IMR-90 (cell line): ENCODE measurements around the gene GCSH. TPM values are rescaled to one million over a fixed set of nuclear protein-coding genes. Genes with fewer than 3 reads are reported as not detected.

Source experiments
- ATAC-seq: fragments of 200-7000 bp; cut with Tn5 transposase; 2 replicates; pipeline ENCODE4 v1.9.1; 2020; ENCODE audit warnings: low read depth, mild to moderate bottlenecking, moderate library complexity
- BruUV-seq: library from RNA; stranded (reverse); fragments of 400-500 nt; replicated peaks from 2 replicates; lab custom pipeline; 2021; lab: Mats Ljungman, UMichigan
- CTCF ChIA-PET: fragments of 300-600 bp; formaldehyde crosslinking; extraction: SDS; loops from one replicate; lab custom pipeline; 2021; ENCODE audit warnings: antibody characterized with exemption; lab: Yijun Ruan, JAX
- POLR2A ChIA-PET: fragments of 300-600 bp; sonication (Branson Sonifier 250); formaldehyde crosslinking; loops from one replicate; lab custom pipeline; 2022; ENCODE audit warnings: antibody characterized with exemption; ENCODE audit not compliant: unreplicated experiment; lab: Charles Lee
- DNase-seq: peaks from one replicate; pipeline ENCODE4 v3.0.0; 2013
- H2AFZ ChIP-seq: replicated peaks from 2 replicates; pipeline ENCODE3; 2013; ENCODE audit warnings: low read length, mild to moderate bottlenecking; ENCODE audit not compliant: poor library complexity
- H2AK5ac ChIP-seq: 2 replicates; pipeline ENCODE4 v1.6.1; 2013; ENCODE audit warnings: low read depth, low read length, inconsistent platforms
- H2AK9ac ChIP-seq: replicated peaks from 2 replicates; pipeline ENCODE3; 2013; ENCODE audit warnings: mild to moderate bottlenecking, low read depth, low read length, moderate library complexity; ENCODE audit not compliant: poor library complexity
- H2BK120ac ChIP-seq: 2 replicates; pipeline ENCODE4 v1.6.1; 2013; ENCODE audit warnings: low read depth, low read length, inconsistent platforms
- H2BK15ac ChIP-seq: 3 replicates; pipeline ENCODE4 v1.6.1; 2013; ENCODE audit warnings: low read depth, low read length, inconsistent platforms
- H2BK20ac ChIP-seq: 2 replicates; pipeline ENCODE4 v1.6.1; 2013; ENCODE audit warnings: low read depth, mild to moderate bottlenecking, inconsistent platforms, low read length, moderate library complexity
- H2BK5ac ChIP-seq: 2 replicates; pipeline ENCODE4 v1.6.1; 2013; ENCODE audit warnings: mild to moderate bottlenecking, low read depth, low read length, inconsistent platforms; ENCODE audit not compliant: poor library complexity, severe bottlenecking
- H3K14ac ChIP-seq: replicated peaks from 2 replicates; pipeline ENCODE4 v1.6.1; 2013; ENCODE audit warnings: low read depth, low read length, inconsistent platforms
- H3K18ac ChIP-seq: 2 replicates; pipeline ENCODE4 v1.6.1; 2013; ENCODE audit warnings: low read depth, low read length, control low read depth
- H3K23ac ChIP-seq: 2 replicates; pipeline ENCODE4 v1.6.1; 2013; ENCODE audit warnings: low read depth, low read length, inconsistent platforms
- H3K27ac ChIP-seq: 2 replicates; pipeline ENCODE4 v1.5.1; 2013; ENCODE audit warnings: mild to moderate bottlenecking, control low read depth, low read length; ENCODE audit not compliant: insufficient read depth
- H3K27me3 ChIP-seq: 2 replicates; pipeline ENCODE4 v1.6.1; 2013; ENCODE audit warnings: low read length; ENCODE audit not compliant: control insufficient read depth, insufficient read depth
- H3K36me3 ChIP-seq: 2 replicates; pipeline ENCODE4 v1.6.1; 2013; ENCODE audit warnings: low read length, mixed read lengths; ENCODE audit not compliant: control insufficient read depth, insufficient read depth
- H3K4ac ChIP-seq: 2 replicates; pipeline ENCODE4 v1.6.1; 2013; ENCODE audit warnings: low read depth, low read length, inconsistent platforms
- H3K4me1 ChIP-seq: 2 replicates; pipeline ENCODE4 v1.6.1; 2013; ENCODE audit warnings: low read length, mixed read lengths; ENCODE audit not compliant: control insufficient read depth, insufficient read depth
- H3K4me2 ChIP-seq: 2 replicates; pipeline ENCODE4 v1.6.1; 2013; ENCODE audit warnings: low read depth, mild to moderate bottlenecking, control low read depth, low read length, moderate library complexity
- H3K4me3 ChIP-seq: 2 replicates; pipeline ENCODE4 v1.5.1; 2013; ENCODE audit warnings: low read depth, mild to moderate bottlenecking, control low read depth, low read length, moderate library complexity; ENCODE audit not compliant: insufficient read depth
- H3K56ac ChIP-seq: 2 replicates; pipeline ENCODE4 v1.6.1; 2013; ENCODE audit warnings: low read length, inconsistent platforms; ENCODE audit not compliant: insufficient read depth; ENCODE audit errors: extremely low read depth
- H3K79me1 ChIP-seq, 2 experiments: 2 replicates each; pipeline ENCODE4 v1.6.1; 2013; ENCODE audit warnings: low read length in 2 of 2, inconsistent platforms in 1 of 2, low read depth in 1 of 2
- H3K9ac ChIP-seq: 2 replicates; pipeline ENCODE4 v1.6.1; 2013; ENCODE audit warnings: low read depth, low read length, control low read depth
- H3K9me1 ChIP-seq: 2 replicates; pipeline ENCODE4 v1.6.1; 2013; ENCODE audit warnings: low read length, inconsistent platforms; ENCODE audit not compliant: insufficient read depth
- H3K9me3 ChIP-seq: 2 replicates; pipeline ENCODE4 v1.6.1; 2013; ENCODE audit warnings: low read length; ENCODE audit not compliant: control insufficient read depth, insufficient read depth
- H4K20me1 ChIP-seq: 2 replicates; pipeline ENCODE4 v1.6.1; 2013; ENCODE audit warnings: low read length, inconsistent platforms; ENCODE audit not compliant: insufficient read depth
- H4K5ac ChIP-seq: 2 replicates; pipeline ENCODE4 v1.6.1; 2013; ENCODE audit warnings: mild to moderate bottlenecking, low read depth, low read length, control low read depth
- H4K8ac ChIP-seq, 2 experiments: 2 replicates each; pipeline ENCODE4 v1.6.1; 2013; ENCODE audit warnings: low read depth in 2 of 2, low read length in 2 of 2, control low read depth in 1 of 2, inconsistent platforms in 1 of 2
- H4K91ac ChIP-seq: 2 replicates; pipeline ENCODE4 v1.6.1; 2013; ENCODE audit warnings: low read depth, low read length, inconsistent platforms; ENCODE audit not compliant: insufficient read depth
- CHD1 ChIP-seq: IDR thresholded peaks from 2 replicates; pipeline ENCODE4 v1.6.1; 2012; ENCODE audit warnings: low read depth, low read length, improper control_type of control experiment
- CTCF ChIP-seq: conservative IDR thresholded peaks from 2 replicates; pipeline ENCODE4 v1.5.1; 2012; ENCODE audit warnings: mild to moderate bottlenecking, low read depth, low read length, improper control_type of control experiment
- MAFK ChIP-seq: IDR thresholded peaks from 2 replicates; pipeline ENCODE4 v1.6.1; 2012; ENCODE audit warnings: low read depth, low read length, improper control_type of control experiment
- MAZ ChIP-seq: IDR thresholded peaks from 2 replicates; pipeline ENCODE4 v1.6.1; 2012; ENCODE audit warnings: low read depth, mild to moderate bottlenecking, low read length, improper control_type of control experiment, moderate library complexity, borderline replicate concordance
- NFE2L2 ChIP-seq: fragments of 150-350 bp; IDR thresholded peaks from 2 replicates; pipeline ENCODE4 v1.6.1; 2016; ENCODE audit warnings: low read depth, mild to moderate bottlenecking, low read length
- POLR2A ChIP-seq: IDR thresholded peaks from 2 replicates; pipeline ENCODE4 v1.6.1; 2012; ENCODE audit warnings: mild to moderate bottlenecking, low read depth, low read length
- RCOR1 ChIP-seq: IDR thresholded peaks from 2 replicates; pipeline ENCODE4 v1.6.1; 2012; ENCODE audit warnings: mild to moderate bottlenecking, low read length, improper control_type of control experiment; ENCODE audit not compliant: insufficient replicate concordance
- SMC3 ChIP-seq: fragments of 150-350 bp; IDR thresholded peaks from 2 replicates; pipeline ENCODE4 v1.6.1; 2016; ENCODE audit warnings: low read depth, mild to moderate bottlenecking, antibody characterized with exemption, low read length, moderate library complexity
- WGBS, 2 experiments: methylation state at CpG; one replicate each; pipeline versions ENCODE4 v1.1.5 to v1.1.7; 2013; ENCODE audit warnings: missing lambda C conversion rate in 2 of 2; ENCODE audit not compliant: insufficient read length in 1 of 2; ENCODE audit errors: extremely low coverage in 2 of 2; 5-methylcytosine and 5-hydroxymethylcytosine counted together
- dilution Hi-C: fragments of 300-500 bp; cut with HindIII; formaldehyde crosslinking; loops from one replicate; pipeline ENCODE4 v1.14.3; 2018; ENCODE audit warnings: low sequenced_read_pairs; ENCODE audit not compliant: unreplicated experiment
- in situ Hi-C: fragments of 300-500 bp; cut with MboI; formaldehyde crosslinking; loops from 3 replicates; pipeline ENCODE4 v1.14.3; 2019; ENCODE audit warnings: low sequenced_read_pairs, inconsistent platforms, mixed read lengths
- intact Hi-C: fragments of 100-400 bp; cut with micrococcal nuclease; formaldehyde crosslinking; loops from 2 replicates; pipeline ENCODE4 v1.10.0; 2022
- polyA plus RNA-seq, 3 experiments: library from polyadenylated mRNA; depleted of rRNA; stranded (reverse); fragments of >200 nt; gene quantifications; 2 replicates each; pipeline ENCODE4 v1.2.3, GENCODE V29; 2012; ENCODE audit warnings: low replicate concordance in 1 of 3
- total RNA-seq: library from RNA; depleted of rRNA; stranded (reverse); fragments of >200 nt; gene quantifications from 2 replicates; pipeline ENCODE4 v1.2.3, GENCODE V29; 2012
- TF ChIP-seq, protein P1 (sequence below): fragments of 150-350 bp; IDR thresholded peaks from 2 replicates; pipeline ENCODE4 v1.6.1; 2016; ENCODE audit warnings: low read depth, mild to moderate bottlenecking, low read length, moderate library complexity, borderline replicate concordance
- TF ChIP-seq, protein P2 (sequence below): fragments of 150-350 bp; IDR thresholded peaks from 2 replicates; pipeline ENCODE4 v1.6.1; 2017; ENCODE audit warnings: mild to moderate bottlenecking, antibody characterized with exemption, low read length, low read depth

The GCSH gene
- total and polyA plus RNA-seq, 2 of the 4 experiments (the other 2 are of a cell fraction), result 9.3 to 21.2 TPM

GRCh38 chr16:81128726-81129524 lies 32.7 kb upstream of the GCSH start:
- H3K4me3 ChIP-seq, result no peak overlapping the region
- no peak overlapping the region for H2BK20ac ChIP-seq
- H2AFZ ChIP-seq, result no peak overlapping the region
- dilution Hi-C loops, result no loop called here
- no TSS peak for BruUV-seq
- no peaks in the 10 kb centered on the region for H3K79me1 ChIP-seq
- H3K4me2 ChIP-seq, result no peak overlapping the region
- no peaks in the 10 kb centered on the region; the same call in 1 of the 2 replicates for H3K27me3 ChIP-seq
- no peak overlapping the region for H4K91ac ChIP-seq
- no peaks in the 10 kb centered on the region for H4K20me1 ChIP-seq
- no peaks in the 10 kb centered on the region for H3K36me3 ChIP-seq
- ChIA-PET CTCF (interaction anchor here (0.7 kb wide), 1 partner anchor 16 kb away, joined by 3 read pairs; no protein-coding TSS in a partner anchor), POLR2A (no interaction called here)
- no peak overlapping the region for H3K9ac ChIP-seq
- no peaks in the 10 kb centered on the region for H3K9me1 ChIP-seq
- DNase-seq, result no peak
- no peak overlapping the region for H3K27ac ChIP-seq
- no peak overlapping the region for H3K56ac ChIP-seq
- no peaks in the 10 kb centered on the region for H3K9me3 ChIP-seq
- WGBS, 2 experiments, result 33% methylated on average over 1 of the region's 16 CpGs; no CpG with 5 or more reads in 1 of the 2 experiments
- ATAC-seq, result no peak
- H2BK120ac ChIP-seq, result no peak overlapping the region
- intact Hi-C loops, result no loop called here
- no peak overlapping the region for H3K4ac ChIP-seq
- no peak overlapping the region for H3K23ac ChIP-seq
- no peaks in the 10 kb centered on the region for H3K4me1 ChIP-seq
- in situ Hi-C loops, result no loop called here
- H2BK5ac ChIP-seq, result no peak overlapping the region
- no peak overlapping the region for H4K5ac ChIP-seq
- no peak overlapping the region for H3K14ac ChIP-seq
- no peak overlapping the region for H4K8ac ChIP-seq
- no peak for TF ChIP-seq MAFK
- TF ChIP-seq, protein P1, sequence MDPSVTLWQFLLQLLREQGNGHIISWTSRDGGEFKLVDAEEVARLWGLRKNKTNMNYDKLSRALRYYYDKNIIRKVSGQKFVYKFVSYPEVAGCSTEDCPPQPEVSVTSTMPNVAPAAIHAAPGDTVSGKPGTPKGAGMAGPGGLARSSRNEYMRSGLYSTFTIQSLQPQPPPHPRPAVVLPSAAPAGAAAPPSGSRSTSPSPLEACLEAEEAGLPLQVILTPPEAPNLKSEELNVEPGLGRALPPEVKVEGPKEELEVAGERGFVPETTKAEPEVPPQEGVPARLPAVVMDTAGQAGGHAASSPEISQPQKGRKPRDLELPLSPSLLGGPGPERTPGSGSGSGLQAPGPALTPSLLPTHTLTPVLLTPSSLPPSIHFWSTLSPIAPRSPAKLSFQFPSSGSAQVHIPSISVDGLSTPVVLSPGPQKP, result no peak
- TF ChIP-seq CHD1, result no peak
- TF ChIP-seq MAZ, result no peak
- no peak for TF ChIP-seq SMC3
- TF ChIP-seq CTCF, result no peak
- no peak for TF ChIP-seq POLR2A
- TF ChIP-seq RCOR1, result no peak
- no peak for TF ChIP-seq NFE2L2
- TF ChIP-seq, protein P2, sequence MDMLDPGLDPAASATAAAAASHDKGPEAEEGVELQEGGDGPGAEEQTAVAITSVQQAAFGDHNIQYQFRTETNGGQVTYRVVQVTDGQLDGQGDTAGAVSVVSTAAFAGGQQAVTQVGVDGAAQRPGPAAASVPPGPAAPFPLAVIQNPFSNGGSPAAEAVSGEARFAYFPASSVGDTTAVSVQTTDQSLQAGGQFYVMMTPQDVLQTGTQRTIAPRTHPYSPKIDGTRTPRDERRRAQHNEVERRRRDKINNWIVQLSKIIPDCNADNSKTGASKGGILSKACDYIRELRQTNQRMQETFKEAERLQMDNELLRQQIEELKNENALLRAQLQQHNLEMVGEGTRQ, result no peak
- no peak overlapping the region for H2AK5ac ChIP-seq
- H2AK9ac ChIP-seq, result no peak overlapping the region
- H2BK15ac ChIP-seq, result no peak overlapping the region
- no peak overlapping the region for H3K18ac ChIP-seq
